Thoracic aorta (tissue), 2 donors: ENCODE data around the gene ATP13A5. TPM values are rescaled to one million over a fixed set of nuclear protein-coding genes. Genes with fewer than 3 reads are reported as not detected.

Experiments used
- ATAC-seq: fragments of 150-250 bp; one replicate; pipeline ENCODE4 v1.8.0; 2017; ENCODE audit warnings: low read depth; ENCODE audit not compliant: insufficient number of reproducible peaks, low FRiP score
- DNase-seq: peaks from one replicate; pipeline ENCODE4 v3.0.0-alpha.2; 2020; ENCODE audit warnings: low spot score
- H3K27ac ChIP-seq, 2 donors: fragments of 200-600 bp; sonication (generic); 1 replicate in 1 of 2; 2 replicates in 1 of 2; pipeline ENCODE4 v1.5.1; 2016; ENCODE audit warnings: mild to moderate bottlenecking in 2 of 2, moderate library complexity in 2 of 2
- H3K27me3 ChIP-seq: fragments of 200-600 bp; sonication (generic); replicated peaks from 2 replicates; pipeline ENCODE4 v1.6.0; 2016; ENCODE audit warnings: mild to moderate bottlenecking; ENCODE audit not compliant: insufficient read depth
- H3K36me3 ChIP-seq: fragments of 200-600 bp; sonication (generic); one replicate; pipeline ENCODE4 v1.5.1; 2016
- H3K4me1 ChIP-seq, 2 donors: fragments of 200-600 bp; sonication (generic); 1 replicate in 1 of 2; 2 replicates in 1 of 2; pipeline versions ENCODE4 v1.5.1 to v1.6.0; 2016; ENCODE audit warnings: low read depth in 2 of 2, mild to moderate bottlenecking in 1 of 2; ENCODE audit not compliant: control insufficient read depth in 1 of 2
- H3K4me3 ChIP-seq: fragments of 200-600 bp; sonication (generic); 2 replicates; pipeline ENCODE4 v1.5.1; 2016; ENCODE audit warnings: mild to moderate bottlenecking
- H3K9me3 ChIP-seq: fragments of 200-600 bp; sonication (generic); 2 replicates; pipeline ENCODE4 v1.5.1; 2016
- total RNA-seq, 2 donors: library from RNA; depleted of rRNA; stranded (reverse); fragments of >200 nt; gene quantifications; one replicate each; pipeline versions ENCODE4 v1.1.0 to v1.2.3, GENCODE V29; 2016
- TF ChIP-seq, protein P1 (sequence below): fragments of 200-600 bp; sonication (generic); IDR thresholded peaks from one replicate; pipeline ENCODE4 v1.5.1; 2019; ENCODE audit warnings: antibody characterized with exemption

ATP13A5 gene
- total RNA-seq, 2 donors from 2014 or later = not detected

DNA sequence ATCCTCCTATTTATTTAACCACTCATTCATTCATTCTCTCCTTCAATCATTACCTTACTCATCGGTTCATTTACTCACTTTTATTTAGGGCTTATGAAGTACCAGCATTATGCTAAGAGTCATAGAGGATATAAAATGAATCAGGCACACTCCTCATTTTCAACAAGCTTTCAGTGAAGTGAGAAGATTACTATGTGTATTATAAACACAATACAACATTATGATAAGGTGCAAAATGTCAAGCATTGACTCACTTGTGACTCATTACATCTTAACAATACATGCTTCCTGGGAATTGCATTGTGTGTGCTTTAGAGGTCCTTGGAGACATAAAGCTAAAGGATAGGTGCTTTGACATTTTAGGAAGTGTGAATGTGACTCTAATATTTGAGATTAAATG is 77.1 kb downstream of the ATP13A5 start:
- TF ChIP-seq, protein P1, sequence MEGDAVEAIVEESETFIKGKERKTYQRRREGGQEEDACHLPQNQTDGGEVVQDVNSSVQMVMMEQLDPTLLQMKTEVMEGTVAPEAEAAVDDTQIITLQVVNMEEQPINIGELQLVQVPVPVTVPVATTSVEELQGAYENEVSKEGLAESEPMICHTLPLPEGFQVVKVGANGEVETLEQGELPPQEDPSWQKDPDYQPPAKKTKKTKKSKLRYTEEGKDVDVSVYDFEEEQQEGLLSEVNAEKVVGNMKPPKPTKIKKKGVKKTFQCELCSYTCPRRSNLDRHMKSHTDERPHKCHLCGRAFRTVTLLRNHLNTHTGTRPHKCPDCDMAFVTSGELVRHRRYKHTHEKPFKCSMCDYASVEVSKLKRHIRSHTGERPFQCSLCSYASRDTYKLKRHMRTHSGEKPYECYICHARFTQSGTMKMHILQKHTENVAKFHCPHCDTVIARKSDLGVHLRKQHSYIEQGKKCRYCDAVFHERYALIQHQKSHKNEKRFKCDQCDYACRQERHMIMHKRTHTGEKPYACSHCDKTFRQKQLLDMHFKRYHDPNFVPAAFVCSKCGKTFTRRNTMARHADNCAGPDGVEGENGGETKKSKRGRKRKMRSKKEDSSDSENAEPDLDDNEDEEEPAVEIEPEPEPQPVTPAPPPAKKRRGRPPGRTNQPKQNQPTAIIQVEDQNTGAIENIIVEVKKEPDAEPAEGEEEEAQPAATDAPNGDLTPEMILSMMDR = no peak
- no peaks in the 10 kb centered on the region for H3K4me1 ChIP-seq
- ATAC-seq (no peak), DNase-seq (no peak)
- H3K27ac ChIP-seq = no peak overlapping the region
- H3K4me3 ChIP-seq = no peak overlapping the region
- H3K27me3 ChIP-seq = no peaks in the 10 kb centered on the region
- H3K9me3 ChIP-seq = no peaks in the 10 kb centered on the region
- H3K36me3 ChIP-seq = no peaks in the 10 kb centered on the region

DNA sequence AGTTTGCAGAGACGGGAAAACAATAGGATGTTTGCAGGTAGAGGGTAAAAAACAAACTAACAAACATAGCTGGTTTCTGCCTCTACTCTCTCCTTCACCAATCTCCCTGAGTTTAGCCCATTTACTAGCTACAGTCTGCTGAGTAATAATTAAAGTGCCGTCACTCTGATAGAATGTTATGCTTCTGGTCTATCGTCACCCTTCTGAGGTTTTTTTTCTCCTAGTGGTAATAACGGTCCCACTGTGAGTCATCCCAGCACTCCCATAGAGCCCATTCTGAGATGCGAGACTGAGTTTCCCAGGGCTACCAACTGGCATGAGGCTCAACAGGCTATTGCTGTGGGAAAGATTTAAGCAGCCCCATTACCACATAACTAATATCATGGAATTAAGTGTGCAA is 81.1 kb downstream of the ATP13A5 start:
- ATAC-seq (no peak), DNase-seq (no peak)
- Histone ChIP-seq H3K36me3 (no peaks in the 10 kb centered on the region), H3K27ac (no peak overlapping the region), H3K9me3 (no peaks in the 10 kb centered on the region), H3K4me1 (no peaks in the 10 kb centered on the region), H3K4me3 (no peak overlapping the region), H3K27me3 (no peaks in the 10 kb centered on the region)
- TF ChIP-seq, protein P1 = no peak

DNA sequence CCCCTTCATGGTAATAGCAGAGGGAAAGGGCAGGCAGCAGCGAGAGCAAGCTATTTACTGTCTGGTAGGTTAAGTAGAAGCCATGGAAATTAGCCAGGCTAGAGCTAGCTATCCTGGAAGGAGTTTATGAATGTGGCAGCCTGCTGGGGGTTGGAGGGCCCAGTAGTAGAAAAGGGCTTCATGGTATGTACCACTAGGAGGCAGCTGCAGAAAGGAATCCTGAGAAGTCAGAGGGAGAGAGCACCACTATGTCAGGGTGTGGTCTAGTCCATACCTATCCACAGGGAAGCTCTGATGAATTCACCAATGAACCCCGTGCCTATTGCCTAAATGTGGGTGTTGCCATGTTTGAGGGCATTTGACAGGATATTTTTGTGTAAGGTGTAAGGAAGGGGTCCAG is 82.6 kb downstream of the ATP13A5 start:
- Histone ChIP-seq H3K4me1 (no peaks in the 10 kb centered on the region), H3K4me3 (no peak overlapping the region), H3K27ac (no peak overlapping the region), H3K27me3 (no peaks in the 10 kb centered on the region), H3K9me3 (peaks cover 4% of the 10 kb centered on the region), H3K36me3 (no peaks in the 10 kb centered on the region)
- ATAC-seq = no peak
- no peak for DNase-seq
- TF ChIP-seq, protein P1 = no peak

DNA sequence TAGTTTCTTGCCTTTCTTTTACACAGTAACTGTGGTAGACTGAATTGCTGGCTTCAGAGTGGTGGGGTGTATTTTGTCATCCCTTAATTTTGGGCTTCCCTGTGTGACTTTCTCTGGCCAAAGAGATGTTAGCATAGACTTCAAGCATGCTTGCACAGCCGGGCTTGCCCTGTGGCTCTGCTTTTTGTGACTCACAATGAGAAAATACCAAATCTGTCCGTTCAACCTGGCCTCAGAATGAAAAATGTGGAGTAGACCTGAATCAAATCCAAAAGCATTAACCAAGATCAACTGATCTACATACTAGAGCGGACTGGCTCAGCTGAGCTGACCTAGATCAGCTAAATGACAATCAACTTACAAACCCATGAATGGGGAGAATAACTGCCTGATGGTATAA is 86.2 kb downstream of the ATP13A5 start:
- no peak for ATAC-seq
- Histone ChIP-seq H3K4me1 (no peaks in the 10 kb centered on the region), H3K36me3 (no peaks in the 10 kb centered on the region), H3K4me3 (no peak overlapping the region), H3K27ac (no peak overlapping the region), H3K27me3 (no peaks in the 10 kb centered on the region), H3K9me3 (peaks cover 4% of the 10 kb centered on the region)
- TF ChIP-seq, protein P1 = no peak
- no peak for DNase-seq

DNA sequence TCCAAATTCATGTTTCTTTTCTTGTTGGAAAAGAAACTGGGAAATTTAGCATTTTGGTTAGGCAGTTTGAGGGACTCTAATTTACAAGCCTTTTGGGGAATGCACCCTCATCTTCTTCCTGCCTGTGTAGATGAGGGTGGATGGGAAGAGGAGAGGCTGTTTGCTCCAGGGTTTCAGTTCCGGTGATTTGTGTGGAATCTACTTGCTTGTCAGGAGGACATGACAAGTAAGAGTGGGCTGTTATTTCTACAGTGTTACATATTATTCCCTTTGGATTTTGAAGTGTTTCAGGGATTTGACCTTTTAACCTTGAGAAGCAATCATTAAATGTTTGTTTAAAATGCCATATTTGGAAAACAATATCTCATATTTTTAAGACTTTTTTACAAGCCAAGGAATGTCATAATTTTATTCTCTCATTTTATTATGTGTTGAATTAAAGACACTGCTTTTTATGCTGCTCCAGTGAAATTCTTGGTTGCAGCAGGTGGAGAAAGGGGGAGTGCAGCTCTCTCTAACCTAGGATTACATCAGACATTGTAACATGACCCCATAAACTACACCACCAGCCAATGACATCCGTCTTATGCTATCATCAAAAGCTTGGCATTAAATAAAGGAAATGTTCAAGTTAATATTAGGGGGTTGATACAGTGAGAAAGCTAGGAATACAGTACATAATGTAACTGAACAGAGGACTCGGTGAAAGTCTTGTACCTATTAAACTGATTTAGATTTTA is 107.3 kb downstream of the ATP13A5 start:
- Histone ChIP-seq H3K27ac (no peak overlapping the region), H3K36me3 (no peaks in the 10 kb centered on the region), H3K4me3 (no peak overlapping the region), H3K9me3 (no peaks in the 10 kb centered on the region), H3K4me1 (no peaks in the 10 kb centered on the region), H3K27me3 (no peaks in the 10 kb centered on the region)
- TF ChIP-seq, protein P1 = no peak
- no peak for DNase-seq
- no peak for ATAC-seq
